ENCODE results near the gene LYG1. TPM values are rescaled to one million over a fixed set of nuclear protein-coding genes. Genes with fewer than 3 reads are reported as not detected.

LYG1 gene
- total RNA-seq = 0.59 and 0.86 TPM in 2 replicates

GRCh38 chr2:99301097-99301496 lies at the start of gene LYG1:
LYG1 (minus strand) TSS chr2:99301197; CDS start chr2:99295670, 5,527 bp downstream.

GRCh38 chr2:99337113-99338028 lies 36.4 kb upstream of the LYG1 start, which contains the start of gene EIF5B:
EIF5B (plus strand) TSS chr2:99337389; CDS start chr2:99337555, 166 bp downstream.

GRCh38 chr2:99335911-99336803 lies 35.2 kb upstream of the LYG1 start, which contains the start of gene TXNDC9:
TXNDC9 (minus strand) TSS chr2:99336333; CDS start chr2:99333210, 3,123 bp downstream.

GRCh38 chr2:99255491-99256318 lies 45.3 kb downstream of the LYG1 start, which contains the start of gene LYG2:
LYG2 (minus strand) TSS chr2:99255666; CDS start chr2:99254260, 1,406 bp downstream.

Other genes with a start within 250 kb of the LYG1 start
- 0.13 TPM in 1 of 2 replicates, not detected in the other for gene C2orf15, start 159.5 kb downstream of the LYG1 start, total RNA-seq
- 2.5 and 2.9 TPM in 2 replicates for gene TSGA10, start 146.3 kb downstream of the LYG1 start, total RNA-seq
- gene LIPT1, start 146.2 kb downstream of the LYG1 start, total RNA-seq = 6.0 and 6.6 TPM in 2 replicates
- gene MITD1, start 120.1 kb downstream of the LYG1 start, total RNA-seq = 11.9 TPM in 2 replicates
- 30.7 and 37.1 TPM in 2 replicates for gene MRPL30, start 120.0 kb downstream of the LYG1 start, total RNA-seq
- gene LYG2, start 45.5 kb downstream of the LYG1 start, total RNA-seq = not detected in 2 replicates
- 34.1 and 41.2 TPM in 2 replicates for gene TXNDC9, start 35.1 kb upstream of the LYG1 start, total RNA-seq
- gene EIF5B, start 36.2 kb upstream of the LYG1 start, total RNA-seq = 40.9 and 47.5 TPM in 2 replicates
- 31.3 and 33.0 TPM in 2 replicates for gene REV1, start 188.8 kb upstream of the LYG1 start, total RNA-seq